ENCODE data around the gene RAMAC. TPM values are rescaled to one million over a fixed set of nuclear protein-coding genes. Genes with fewer than 3 reads are reported as not detected.

Gene RAMAC
- total and polyA plus RNA-seq, 8 donors: 1.2 to 84.0 (median 23.9) TPM

- WGBS, 5 donors: 28 to 53% (median 37%) methylated on average over 8 of the region's 8 CpGs
- intact Hi-C loops (cut with DNase I; ENCODE audit: low total_unique reads): no loop called here
- H3K36me3 ChIP-seq: no peaks in the 10 kb centered on the region
- peak; percentile 79 to 91 for DNase-seq
- no peak overlapping the region for H3K4me3 ChIP-seq
- peaks cover 8 to 32% (median 22%) of the 10 kb centered on the region in 4 donors for H3K4me1 ChIP-seq
- H3K27me3 ChIP-seq: no peaks in the 10 kb centered on the region
- peak in 2 of 3 donors; percentile 62 to 85 for TF ChIP-seq POLR2AphosphoS5 (IDR thresholded peaks at IDR 0.05)
- TF ChIP-seq EP300 (IDR thresholded peaks at IDR 0.05): no peak
- peak overlapping the region; percentile 6 to 66 (median 63) for H3K27ac ChIP-seq
- H3K9me3 ChIP-seq: no peaks in the 10 kb centered on the region
Observed at GRCh38 chr15:82942691-82943090, 43.3 kb upstream of the RAMAC start.

- WGBS, 5 donors: 72 to 82% (median 73%) methylated on average over 3 of the region's 3 CpGs
Observed at GRCh38 chr15:82943176-82943575, 42.8 kb upstream of the RAMAC start.

GRCh38 chr15:82944056-82944455 lies 42.0 kb upstream of the RAMAC start:
- Histone ChIP-seq H3K9me3 (no peaks in the 10 kb centered on the region), H3K4me3 (no peak overlapping the region), H3K36me3 (no peaks in the 10 kb centered on the region), H3K4me1 (peaks cover 8 to 33% (median 24%) of the 10 kb centered on the region in 4 donors), H3K27me3 (no peaks in the 10 kb centered on the region), H3K27ac (peak overlapping the region in 2 of 5 donors; percentile 63 to 66)
- WGBS, 5 donors: 83 to 89% (median 87%) methylated on average over 5 of the region's 5 CpGs
- TF ChIP-seq POLR2AphosphoS5 (IDR thresholded peaks at IDR 0.05): no peak
- intact Hi-C loops (cut with DNase I; ENCODE audit: low total_unique reads): no loop called here
- DNase-seq: no peak

More at GRCh38 chr15:82943176-82943575, 42.8 kb upstream of the RAMAC start:
- DNase-seq: no peak
- TF ChIP-seq POLR2AphosphoS5 (IDR thresholded peaks at IDR 0.05): no peak
- TF ChIP-seq POLR2A (IDR thresholded peaks at IDR 0.05): no peak
- no peak for TF ChIP-seq EP300 (IDR thresholded peaks at IDR 0.05)
- peak overlapping the region; percentile 26 to 66 (median 53) for H3K27ac ChIP-seq
- no peaks in the 10 kb centered on the region for H3K36me3 ChIP-seq
- no peak overlapping the region for H3K4me3 ChIP-seq
- H3K4me1 ChIP-seq: peaks cover 8 to 33% (median 22%) of the 10 kb centered on the region in 4 donors
- no peaks in the 10 kb centered on the region for H3K9me3 ChIP-seq
- intact Hi-C loops (cut with DNase I; ENCODE audit: low total_unique reads): no loop called here
- H3K27me3 ChIP-seq: no peaks in the 10 kb centered on the region

- Histone ChIP-seq H3K9me3 (no peaks in the 10 kb centered on the region), H3K4me3 (no peak overlapping the region), H3K27me3 (no peaks in the 10 kb centered on the region), H3K36me3 (no peaks in the 10 kb centered on the region), H3K4me1 (peaks cover 8 to 33% (median 24%) of the 10 kb centered on the region in 4 donors), H3K27ac (peak overlapping the region in 1 of 5 donors; percentile 27)
- intact Hi-C loops (cut with DNase I; ENCODE audit: low total_unique reads): no loop called here
- DNase-seq: no peak
- 59 to 74% (median 70%) methylated on average over 5 of the region's 5 CpGs for WGBS, 5 donors
- TF ChIP-seq POLR2A (IDR thresholded peaks at IDR 0.05) (no peak), EP300 (IDR thresholded peaks at IDR 0.05) (no peak), CTCF (IDR thresholded peaks at IDR 0.05) (no peak), POLR2AphosphoS5 (IDR thresholded peaks at IDR 0.05) (no peak)
Observed at GRCh38 chr15:82944821-82945220, 41.2 kb upstream of the RAMAC start.

- WGBS, 5 donors: 77 to 95% (median 90%) methylated on average over 5 of the region's 5 CpGs
- no peaks in the 10 kb centered on the region for H3K27me3 ChIP-seq
- H3K4me1 ChIP-seq: peaks cover 8 to 33% (median 26%) of the 10 kb centered on the region in 4 donors
- H3K9me3 ChIP-seq: no peaks in the 10 kb centered on the region
- H3K4me3 ChIP-seq: no peak overlapping the region
- no peaks in the 10 kb centered on the region for H3K36me3 ChIP-seq
- no peak for DNase-seq
- TF ChIP-seq CTCF (IDR thresholded peaks at IDR 0.05) (no peak), EP300 (IDR thresholded peaks at IDR 0.05) (no peak)
- intact Hi-C loops (cut with DNase I; ENCODE audit: low total_unique reads): no loop called here
- H3K27ac ChIP-seq: no peak overlapping the region
Observed at GRCh38 chr15:82945326-82945725, 40.7 kb upstream of the RAMAC start.

- TF ChIP-seq EP300 (IDR thresholded peaks at IDR 0.05) (no peak), POLR2AphosphoS5 (IDR thresholded peaks at IDR 0.05) (no peak), POLR2A (IDR thresholded peaks at IDR 0.05) (no peak), CTCF (IDR thresholded peaks at IDR 0.05) (no peak)
- Histone ChIP-seq H3K27ac (no peak overlapping the region), H3K4me3 (no peak overlapping the region), H3K4me1 (peaks cover 8 to 28% (median 25%) of the 10 kb centered on the region in 4 donors), H3K9me3 (no peaks in the 10 kb centered on the region), H3K36me3 (no peaks in the 10 kb centered on the region), H3K27me3 (peaks cover 0 to 1% (median 0%) of the 10 kb centered on the region in 3 donors)
- no peak for DNase-seq
- intact Hi-C loops (cut with DNase I; ENCODE audit: low total_unique reads): no loop called here
- 77 to 87% (median 83%) methylated on average over 8 of the region's 8 CpGs for WGBS, 5 donors
Observed at GRCh38 chr15:82946155-82946701, 39.8 kb upstream of the RAMAC start.
